HG02870 (cell line): ENCODE results near the gene LUZP2.

Experiments used
- ATAC-seq: cut with Tn5 transposase; IDR thresholded peaks from one replicate; pipeline ENCODE4 v1.9.1; 2021; ENCODE audit warnings: mild to moderate bottlenecking, moderate library complexity; ENCODE audit not compliant: unreplicated experiment

LUZP2 gene

DNA sequence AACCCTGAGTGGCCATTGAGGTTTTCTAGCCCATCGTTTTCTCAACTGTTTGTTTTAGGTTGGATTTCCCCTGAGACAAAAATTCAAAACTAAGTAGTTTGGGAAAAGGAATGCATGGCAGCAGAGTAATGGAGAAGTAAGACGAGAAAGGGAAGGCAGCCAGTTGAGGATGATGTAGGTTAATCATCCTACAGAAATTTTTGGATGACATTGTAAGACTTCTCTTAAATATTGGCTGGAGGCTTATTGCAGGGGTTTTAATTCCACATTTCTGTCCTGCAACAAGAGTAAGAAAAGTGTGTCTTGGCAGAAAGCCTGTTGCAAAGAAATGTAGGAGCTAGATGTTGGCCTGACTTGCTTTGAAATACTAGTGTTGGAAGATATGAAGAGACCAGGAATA is 308.8 kb downstream of the LUZP2 start:
- no peak for ATAC-seq

DNA sequence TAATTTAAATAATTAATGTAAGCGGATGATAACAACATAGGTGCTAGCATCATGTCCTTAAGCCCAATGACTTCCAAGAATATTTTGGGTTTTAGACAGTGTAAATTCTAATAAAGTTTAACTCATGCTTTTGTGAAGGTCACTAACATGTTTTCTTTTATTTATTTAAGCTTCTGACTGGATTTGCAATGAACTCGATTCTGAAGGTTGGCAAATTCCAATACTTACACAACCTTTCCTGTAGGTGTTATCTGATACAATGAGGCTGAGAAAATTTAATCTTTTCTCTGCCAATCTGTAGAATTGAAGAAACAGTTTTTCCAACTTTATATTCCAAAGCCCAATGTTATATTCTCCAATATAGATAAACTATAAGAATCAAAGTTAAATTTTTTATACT is 311.3 kb downstream of the LUZP2 start:
- ATAC-seq: no peak

DNA sequence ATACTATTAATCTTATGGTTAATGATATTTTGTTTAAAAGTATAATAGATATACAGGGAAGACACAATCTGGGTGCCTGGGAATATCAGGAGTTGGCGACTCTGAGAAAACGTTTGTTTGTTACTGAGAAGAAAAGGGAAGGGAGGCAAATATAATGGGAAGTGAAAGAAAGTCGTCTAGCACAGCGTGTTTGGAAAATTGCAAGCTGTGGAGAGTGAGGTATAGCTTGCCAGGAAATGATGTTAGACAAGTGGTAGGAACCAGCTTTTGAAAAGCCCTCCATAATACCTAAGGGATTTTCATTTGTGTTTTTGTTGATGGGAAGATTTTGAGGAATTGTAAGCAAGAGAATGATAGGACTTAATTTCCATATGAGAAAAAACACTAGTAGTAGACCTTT is 322.2 kb downstream of the LUZP2 start:
- ATAC-seq: no peak

DNA sequence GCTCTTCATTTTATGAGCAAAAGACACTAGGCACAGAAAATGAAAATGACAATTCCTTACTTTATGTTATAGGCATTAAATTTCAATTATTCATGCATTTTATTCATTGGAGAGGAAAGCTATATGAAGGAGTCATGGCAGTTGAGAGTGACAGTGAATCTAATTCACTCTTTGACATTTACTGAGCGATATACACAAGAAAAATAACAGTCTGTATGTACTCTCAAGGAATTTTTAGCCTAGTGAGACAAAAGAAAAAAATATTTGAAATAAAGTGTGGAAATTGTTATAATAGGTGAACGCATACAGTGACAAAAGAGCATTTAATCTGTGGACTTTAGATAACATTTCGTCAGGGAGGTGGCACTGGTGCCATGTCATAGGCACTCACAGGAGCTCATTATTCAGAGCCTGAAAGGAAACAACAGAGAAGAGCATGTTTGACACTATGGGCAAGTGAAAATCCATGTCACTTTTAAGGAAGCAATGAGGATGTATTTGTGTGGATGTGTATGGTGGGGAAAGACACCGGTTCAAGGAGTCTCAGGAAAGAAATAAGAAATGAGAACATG is 323.1 kb downstream of the LUZP2 start:
- no peak for ATAC-seq

DNA sequence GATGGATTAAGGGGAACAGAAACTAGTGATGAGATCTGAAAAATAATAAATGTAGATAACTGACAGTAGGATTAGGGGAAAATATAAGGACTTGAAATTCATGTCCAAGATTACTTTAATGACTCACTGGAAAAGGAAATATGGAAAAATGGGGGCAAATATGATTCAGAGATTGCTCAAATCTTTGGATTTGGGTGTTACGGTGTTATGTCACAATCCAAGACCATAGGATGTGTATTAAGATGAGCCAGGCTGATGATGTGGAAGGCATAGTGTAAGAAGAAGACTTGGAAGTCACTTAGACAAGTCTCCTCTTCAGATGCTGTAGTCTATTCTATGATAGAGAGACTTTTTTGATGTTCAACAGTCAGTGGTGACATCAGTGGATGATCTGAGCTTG is 323.7 kb downstream of the LUZP2 start:
- ATAC-seq: no peak

DNA sequence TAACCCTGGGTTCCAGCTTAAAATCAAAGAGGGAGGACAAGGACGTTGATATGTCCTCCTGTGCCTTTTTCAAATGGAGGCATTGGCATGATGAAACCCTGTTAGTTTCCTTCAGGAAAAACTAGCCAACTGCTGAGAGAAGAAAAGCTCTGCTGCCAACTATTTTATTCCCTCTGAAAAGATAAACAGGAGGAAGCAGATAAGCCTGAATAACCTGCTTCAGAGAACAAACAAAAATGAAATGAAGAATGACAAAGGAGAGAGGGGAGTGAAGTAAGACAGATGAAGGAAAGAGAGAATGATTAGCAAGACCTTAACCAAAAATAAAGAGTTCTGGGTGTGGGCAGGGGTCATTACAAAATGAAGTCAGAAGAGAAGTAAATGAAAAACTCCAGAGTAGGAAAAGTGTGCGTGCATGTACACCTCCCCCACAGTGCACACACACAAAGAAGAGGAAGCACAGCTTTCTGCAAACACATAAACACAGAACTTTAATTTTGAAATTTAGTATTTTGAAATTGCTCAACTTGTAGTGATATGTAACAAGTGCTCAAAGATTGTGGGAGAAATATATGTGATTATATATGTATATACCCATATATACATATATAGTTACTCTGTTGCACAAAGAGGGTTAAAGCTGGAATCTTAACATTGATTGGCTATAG is 332.2 kb downstream of the LUZP2 start:
- no peak for ATAC-seq

DNA sequence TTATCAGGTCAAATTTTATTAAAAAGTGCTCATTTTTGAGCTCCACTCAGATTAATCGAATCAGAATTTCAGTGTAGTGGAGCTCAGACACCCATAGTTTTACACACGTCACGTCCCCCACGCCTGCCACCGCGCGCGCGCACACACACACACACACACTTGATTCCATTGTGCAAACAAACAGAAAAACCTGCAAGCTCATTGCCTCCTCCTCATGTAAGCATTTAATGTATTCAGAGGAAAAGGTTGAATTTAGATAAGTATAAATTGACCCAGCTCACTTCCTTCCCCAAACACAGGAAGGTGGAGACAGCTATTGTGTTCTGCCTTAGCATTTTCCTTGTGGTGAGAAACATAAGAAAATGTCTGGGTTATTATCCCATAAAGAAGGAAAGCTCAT is 336.7 kb downstream of the LUZP2 start:
- ATAC-seq: no peak

DNA sequence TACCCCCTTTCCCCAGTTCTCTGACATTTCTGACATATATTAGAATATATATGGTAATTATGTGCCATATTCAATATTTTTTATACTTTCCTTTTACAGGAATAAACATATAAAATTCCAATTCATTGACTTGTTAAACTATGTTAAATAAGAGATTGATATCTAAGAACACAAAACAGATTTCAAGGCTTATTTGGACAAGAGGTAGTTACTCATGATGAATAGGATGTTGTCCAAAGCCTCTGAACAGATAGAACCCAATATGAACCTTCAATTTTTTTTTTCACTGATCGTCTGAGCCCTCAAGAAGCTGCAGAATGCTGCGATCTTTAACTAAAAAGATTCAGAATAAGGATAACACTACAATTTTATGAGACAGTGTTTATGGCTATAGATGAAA is 340.3 kb downstream of the LUZP2 start:
- ATAC-seq: no peak

DNA sequence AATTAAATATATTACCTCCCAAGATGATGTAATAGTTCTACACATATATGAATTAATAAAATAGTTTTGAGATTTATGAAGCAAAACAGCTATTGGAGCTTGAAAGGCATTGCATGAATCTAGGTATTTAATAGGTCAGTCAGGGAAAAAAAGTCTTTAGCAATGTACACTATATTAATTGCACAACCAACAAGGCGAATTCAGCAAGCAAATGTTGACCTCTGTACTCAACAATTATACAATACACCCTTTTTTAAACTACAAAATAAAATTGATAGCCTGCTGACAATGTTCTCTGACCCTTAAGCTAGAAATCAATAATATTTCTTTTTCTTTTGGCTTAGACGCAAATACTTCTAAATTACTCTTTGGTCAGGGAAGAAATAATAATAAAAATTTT is 345.5 kb downstream of the LUZP2 start:
- ATAC-seq: no peak

DNA sequence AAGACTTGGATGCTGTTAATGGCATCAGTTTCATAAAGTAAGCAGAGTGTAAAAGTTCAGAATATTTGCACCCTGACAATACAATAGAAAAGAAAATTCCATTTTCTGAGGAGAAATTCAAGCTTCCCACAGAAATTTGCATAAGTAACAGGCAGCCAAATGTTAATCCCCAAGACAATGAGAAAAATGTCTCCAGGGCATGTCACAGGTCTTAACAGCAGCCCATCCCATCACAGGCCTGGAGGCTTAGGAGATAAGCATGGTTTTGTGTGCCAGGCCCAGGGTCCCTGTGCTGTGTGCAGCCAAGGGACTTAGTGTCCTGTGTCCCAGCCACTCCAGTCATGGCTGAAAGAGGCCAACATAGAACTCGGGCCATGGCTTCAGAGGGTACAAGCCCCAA is 347.6 kb downstream of the LUZP2 start:
- ATAC-seq: no peak

DNA sequence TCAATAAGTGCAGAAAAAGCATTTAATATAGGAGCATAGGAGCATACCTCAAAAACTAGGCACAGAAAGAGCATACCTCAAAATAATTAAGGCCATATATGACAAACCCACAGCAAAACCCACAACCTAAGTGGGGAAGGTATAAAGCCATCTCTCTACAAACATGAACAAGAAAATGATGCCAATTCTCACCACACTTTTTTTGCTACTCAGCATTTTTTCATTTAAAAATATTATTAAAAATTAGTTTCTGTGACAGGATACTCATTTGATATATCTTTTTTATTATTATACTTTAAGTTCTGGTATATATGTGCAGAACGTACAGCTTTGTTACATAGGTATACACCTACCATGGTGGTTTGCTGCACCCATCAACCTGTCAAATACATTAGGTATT is 352.0 kb downstream of the LUZP2 start:
- no peak for ATAC-seq

DNA sequence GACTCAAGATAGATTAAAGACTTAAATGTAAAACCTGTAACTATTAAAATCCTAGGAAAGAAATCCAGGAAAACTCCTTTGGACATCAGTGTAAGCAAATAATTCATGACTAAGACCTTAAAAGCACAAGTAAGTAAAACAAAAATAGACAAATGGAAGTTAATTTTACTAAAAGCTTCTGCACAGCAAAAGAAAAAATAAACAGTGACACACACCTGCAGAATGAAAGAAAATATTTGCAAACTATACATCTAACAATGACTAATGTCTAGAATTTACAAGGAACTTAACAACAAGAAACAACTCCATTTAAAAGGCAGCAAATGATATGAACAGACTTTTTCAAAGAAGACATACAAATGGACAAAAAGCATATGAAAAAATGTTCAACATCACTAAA is 359.1 kb downstream of the LUZP2 start:
- no peak for ATAC-seq

DNA sequence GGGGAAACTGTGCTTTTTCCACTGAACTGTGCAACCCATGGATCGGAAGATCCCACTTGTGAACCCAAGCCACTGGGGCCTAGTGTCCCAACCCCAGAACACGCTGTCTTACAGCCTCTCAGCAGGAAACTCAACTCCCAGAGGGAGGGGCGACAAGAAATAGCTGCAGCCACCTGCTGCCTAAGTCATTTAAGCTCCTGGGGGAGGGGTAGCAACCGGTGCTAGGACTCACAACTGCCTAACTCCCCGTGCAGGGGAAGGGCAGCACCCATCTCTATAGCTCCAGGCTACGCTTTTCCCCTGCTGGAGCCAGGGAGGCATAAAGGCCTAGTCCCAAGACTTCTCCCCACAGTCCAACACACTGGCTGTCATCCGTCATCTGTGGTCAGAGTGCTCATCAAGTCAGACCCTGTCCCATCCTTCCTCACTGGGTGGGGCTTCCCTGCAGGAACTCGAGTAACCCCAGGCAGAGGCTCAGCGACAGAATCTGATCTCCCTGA is 363.0 kb downstream of the LUZP2 start:
- ATAC-seq: no peak

DNA sequence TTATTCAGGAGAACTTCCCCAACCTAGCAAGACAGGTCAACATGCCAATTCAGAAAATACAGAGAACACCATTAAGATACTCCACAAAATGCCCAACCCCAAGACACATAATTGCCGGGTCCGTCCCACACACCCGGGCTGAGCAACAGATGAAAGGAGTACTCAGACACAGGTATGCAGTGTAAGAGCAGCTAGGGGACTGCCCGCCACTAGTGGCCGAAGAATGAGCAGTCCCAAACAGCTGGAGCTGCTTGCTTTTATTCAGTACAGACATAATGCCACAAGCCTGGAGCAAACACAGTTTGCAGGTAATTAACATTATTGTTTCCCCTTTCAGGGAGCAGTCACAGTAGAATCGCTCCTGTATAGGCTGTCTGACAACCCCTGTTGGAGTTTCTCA is 364.6 kb downstream of the LUZP2 start:
- no peak for ATAC-seq

DNA sequence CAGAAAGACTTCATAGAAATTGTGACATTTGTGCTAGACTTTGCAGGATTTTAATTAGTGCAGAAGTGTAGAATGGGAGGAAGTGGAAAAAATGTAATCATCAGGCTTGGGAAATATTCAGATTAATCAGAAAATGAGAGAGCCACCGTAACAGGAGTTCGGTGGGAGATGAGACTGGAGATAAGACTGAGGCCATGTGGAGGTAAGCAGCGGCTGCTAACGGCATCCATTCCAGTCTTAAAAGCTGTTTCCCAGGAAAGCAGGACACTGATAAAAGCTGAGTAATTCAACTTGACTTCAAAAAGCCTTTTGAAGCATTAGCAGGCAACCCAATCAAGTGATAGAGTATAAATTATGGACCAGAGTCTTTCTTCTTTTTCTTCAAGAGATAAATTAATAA is 369.9 kb downstream of the LUZP2 start:
- ATAC-seq: no peak

DNA sequence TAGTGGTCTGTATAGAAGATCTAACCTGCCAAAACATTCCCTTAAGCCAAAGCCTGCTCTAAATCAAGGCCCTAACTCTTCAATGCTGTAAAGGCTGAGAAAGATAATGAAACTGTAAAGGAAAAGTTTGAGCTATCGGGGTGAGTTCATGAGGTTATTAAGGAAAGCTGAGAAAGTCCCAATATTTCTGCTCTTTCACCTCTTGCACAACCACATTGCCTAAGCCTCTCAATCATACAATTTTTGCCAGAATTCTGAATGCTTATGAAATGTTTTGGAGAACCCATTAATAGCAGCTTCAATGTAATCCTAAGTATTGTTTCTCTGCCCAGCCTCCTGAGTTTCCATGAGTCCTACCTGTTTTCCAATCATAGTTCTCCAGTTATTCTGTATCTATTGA is 373.2 kb downstream of the LUZP2 start:
- no peak for ATAC-seq

DNA sequence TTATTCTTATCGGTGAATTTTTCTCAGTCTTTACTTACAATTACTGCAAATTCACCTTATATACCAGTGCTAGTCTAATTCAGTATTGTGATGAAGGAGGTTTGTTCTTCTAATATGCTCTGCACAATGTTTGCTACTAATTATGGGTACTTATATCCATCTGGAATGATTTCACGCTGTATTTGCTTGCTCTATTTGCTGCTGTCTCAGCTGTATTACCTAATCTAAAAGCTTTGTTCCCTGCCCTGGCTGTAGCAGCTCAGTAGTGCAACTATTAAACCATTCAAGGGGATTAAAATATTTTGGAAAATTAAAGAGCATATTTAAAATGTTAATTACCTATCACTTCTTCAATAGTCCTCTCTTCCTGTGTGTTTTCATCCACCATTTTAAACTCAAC is 375.3 kb downstream of the LUZP2 start:
- ATAC-seq: no peak

DNA sequence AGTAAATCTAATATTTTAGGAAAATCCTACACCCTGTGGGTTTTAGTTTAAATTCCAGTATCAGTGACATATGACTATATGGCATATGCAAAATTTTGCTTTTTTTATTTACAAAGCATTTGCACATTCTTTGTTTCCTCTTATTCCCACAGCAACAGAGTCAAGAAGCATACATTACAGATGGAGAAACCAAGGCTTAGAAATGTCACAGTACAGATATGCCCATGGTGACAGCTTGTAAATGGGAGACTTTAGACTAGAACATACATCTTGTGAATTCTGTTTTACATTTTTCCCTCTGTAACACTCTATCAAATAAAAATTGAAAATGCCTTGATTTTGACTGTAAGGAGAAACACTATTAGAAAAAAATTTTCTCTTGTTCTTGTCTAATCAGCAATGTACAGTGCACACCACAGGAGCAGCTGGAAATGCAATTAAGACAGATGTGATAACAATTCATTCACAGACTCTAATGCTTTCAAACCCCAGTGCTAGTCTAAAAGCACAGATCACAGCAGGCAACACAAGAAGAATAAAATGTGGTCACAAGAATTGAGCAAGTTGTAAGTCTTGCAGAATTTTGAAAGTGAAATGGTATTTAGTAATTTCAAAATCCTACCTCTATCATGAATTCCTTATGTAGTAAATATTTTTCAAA is 375.9 kb downstream of the LUZP2 start:
- ATAC-seq: no peak

DNA sequence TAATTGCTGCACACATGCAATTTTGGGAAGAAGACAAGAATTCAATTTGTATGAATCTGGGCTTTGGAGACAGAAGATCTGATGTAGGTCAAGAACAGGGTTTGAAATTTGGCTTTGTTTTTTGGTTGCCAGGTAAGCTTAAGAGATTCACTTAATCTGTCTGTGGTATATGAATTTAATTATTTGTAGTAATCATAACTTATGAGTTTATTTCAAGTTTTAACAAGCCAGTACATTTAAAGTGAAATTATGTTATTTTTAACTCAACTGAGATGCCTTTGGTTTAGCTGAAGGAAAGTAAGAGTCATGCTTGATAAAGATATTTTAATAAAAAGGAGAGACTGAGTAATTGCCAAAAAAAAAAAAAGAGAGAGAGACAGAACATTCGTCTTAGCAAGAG is 384.1 kb downstream of the LUZP2 start:
- no peak for ATAC-seq

DNA sequence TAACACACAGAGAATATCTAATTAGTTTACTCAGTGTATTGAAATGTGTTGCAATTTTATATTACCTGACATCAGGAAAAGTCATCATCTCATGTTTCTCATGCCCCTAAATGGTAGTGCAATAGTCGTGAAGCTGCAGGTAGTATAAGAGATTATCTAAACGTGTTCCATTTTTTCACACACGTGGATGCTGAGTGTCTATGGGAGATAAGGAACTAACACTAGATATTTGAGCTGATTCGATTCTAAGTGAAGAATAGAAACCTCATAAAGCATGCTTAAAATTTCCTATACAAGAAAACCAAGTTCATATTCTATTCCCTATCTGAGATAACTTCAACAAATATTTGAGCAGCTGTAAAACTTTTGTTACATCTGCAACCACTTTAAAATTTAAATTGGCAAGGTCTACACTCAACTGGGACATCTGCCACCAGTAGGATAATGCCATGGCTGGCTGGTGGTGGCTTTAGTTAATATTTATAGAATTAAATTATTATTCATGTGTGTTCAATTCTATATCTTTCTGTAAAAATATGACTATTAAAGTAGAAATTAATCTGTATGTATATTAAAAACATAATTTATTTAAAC is 388.8 kb downstream of the LUZP2 start:
- ATAC-seq: no peak

DNA sequence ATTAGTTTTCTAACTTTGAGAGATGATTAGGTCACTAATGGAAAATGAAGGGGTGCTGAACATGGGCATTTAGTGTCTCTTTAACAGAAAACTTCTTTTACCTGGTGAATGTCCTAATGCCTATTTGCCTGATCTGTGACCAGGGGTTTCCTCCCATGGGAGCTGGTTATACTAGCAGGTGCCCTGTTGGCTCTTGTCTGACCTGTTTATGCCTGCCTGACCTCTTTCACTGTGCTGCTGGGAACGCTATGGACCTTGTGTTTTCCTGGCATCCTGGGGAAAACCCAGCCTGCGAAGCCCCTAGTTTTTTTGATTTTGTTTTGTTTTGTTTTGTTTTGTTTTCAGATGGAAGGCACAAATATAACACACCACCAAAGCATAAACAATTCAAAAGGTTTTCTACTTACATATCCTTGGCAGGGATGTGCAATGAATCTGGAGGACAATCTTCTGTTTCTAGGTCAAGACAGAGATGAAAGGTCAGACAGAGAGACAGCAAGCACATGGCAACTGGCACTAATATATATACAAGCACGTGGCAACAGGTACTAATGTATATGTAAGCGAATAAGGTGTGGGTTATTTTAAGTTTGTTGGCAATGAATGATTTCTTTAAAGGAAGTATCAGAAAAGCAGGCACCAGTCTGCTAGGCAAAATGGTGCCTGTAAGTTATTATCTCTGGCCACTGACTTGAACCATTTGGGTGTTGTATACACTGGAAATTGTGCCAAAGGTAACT is 390.2 kb downstream of the LUZP2 start:
- ATAC-seq: no peak
